PC-9 (cell line): ENCODE measurements around the gene ATAD3C. TPM values are rescaled to one million over a fixed set of nuclear protein-coding genes. Genes with fewer than 3 reads are reported as not detected.
"Not testable (repeated sequence)": the region's sequence is repeated elsewhere in the genome, so short reads cannot be mapped to it uniquely, and the experiment has no call there.

Experiments used
- BruUV-seq: library from RNA; stranded (reverse); fragments of 400-500 nt; replicated peaks from 2 replicates; lab custom pipeline; 2021; lab: Mats Ljungman, UMichigan
- CTCF ChIA-PET: fragments of 300-600 bp; sonication (Branson Sonifier 250); formaldehyde crosslinking; loops from one replicate; lab custom pipeline; 2022; ENCODE audit warnings: antibody characterized with exemption; lab: Charles Lee
- POLR2A ChIA-PET: fragments of 300-600 bp; sonication (Branson Sonifier 250); formaldehyde crosslinking; loops from one replicate; lab custom pipeline; 2022; ENCODE audit warnings: antibody characterized with exemption; ENCODE audit not compliant: unreplicated experiment; lab: Charles Lee
- DNase-seq, 2 experiments: peaks; one replicate each; pipeline versions ENCODE4 v3.0.0 to v3.0.0-alpha.2; 2015 to 2022; ENCODE audit warnings: mixed read lengths in 1 of 2
- H2AFZ ChIP-seq: fragments of 200-600 bp; sonication (generic); 2 replicates; pipeline ENCODE4 v1.8.1; 2017; ENCODE audit warnings: antibody characterized with exemption
- H3F3A ChIP-seq: fragments of 200-600 bp; sonication (generic); 2 replicates; pipeline ENCODE4 v1.8.1; 2017; ENCODE audit warnings: antibody characterized with exemption, mild to moderate bottlenecking, low read depth; ENCODE audit not compliant: insufficient read depth
- H3K27ac ChIP-seq: fragments of 200-600 bp; sonication (generic); 2 replicates; pipeline ENCODE4 v1.6.1; 2016; ENCODE audit warnings: mixed run types
- H3K27me3 ChIP-seq: fragments of 200-600 bp; sonication (generic); 2 replicates; pipeline ENCODE4 v1.6.1; 2016; ENCODE audit warnings: low read depth, mixed run types; ENCODE audit not compliant: insufficient read depth
- H3K36me3 ChIP-seq: fragments of 200-600 bp; sonication (generic); 2 replicates; pipeline ENCODE4 v1.6.1; 2016; ENCODE audit warnings: low read depth, mixed run types
- H3K4me1 ChIP-seq: fragments of 200-600 bp; sonication (generic); replicated peaks from 2 replicates; pipeline ENCODE4 v1.6.1; 2016; ENCODE audit warnings: mixed run types; ENCODE audit not compliant: insufficient read depth
- H3K4me2 ChIP-seq: fragments of 200-600 bp; sonication (generic); 2 replicates; pipeline ENCODE4 v1.6.1; 2017; ENCODE audit warnings: mixed run types
- H3K4me3 ChIP-seq: fragments of 200-600 bp; sonication (generic); 2 replicates; pipeline ENCODE4 v1.6.1; 2016; ENCODE audit warnings: mixed run types
- H3K79me2 ChIP-seq: fragments of 200-600 bp; sonication (generic); 2 replicates; pipeline ENCODE4 v1.6.1; 2017; ENCODE audit warnings: low read depth, mixed run types
- H3K9me2 ChIP-seq: fragments of 200-600 bp; sonication (generic); 2 replicates; pipeline ENCODE4 v1.8.1; 2017; ENCODE audit warnings: mild to moderate bottlenecking; ENCODE audit not compliant: insufficient read depth
- H3K9me3 ChIP-seq: fragments of 200-600 bp; sonication (generic); 2 replicates; pipeline ENCODE4 v1.8.1; 2016; ENCODE audit warnings: low read depth; ENCODE audit not compliant: insufficient read depth
- H4K20me1 ChIP-seq: fragments of 200-600 bp; sonication (generic); 2 replicates; pipeline ENCODE4 v1.8.1; 2017; ENCODE audit not compliant: insufficient read depth
- CTCF ChIP-seq: fragments of 200-600 bp; sonication (generic); conservative IDR thresholded peaks from 2 replicates; pipeline ENCODE4 v1.6.1; 2017; ENCODE audit warnings: mixed run types, antibody characterized with exemption, mild to moderate bottlenecking, moderate library complexity
- EZH2 ChIP-seq: fragments of 200-600 bp; sonication (generic); IDR thresholded peaks from 2 replicates; pipeline ENCODE4 v1.8.0; 2017; ENCODE audit warnings: antibody characterized with exemption, low read depth
- intact Hi-C: fragments of 100-400 bp; cut with micrococcal nuclease; formaldehyde crosslinking; loops from one replicate; pipeline ENCODE4 v1.10.0; 2022; ENCODE audit not compliant: unreplicated experiment
- total RNA-seq: library from RNA; stranded (reverse); gene quantifications from 2 replicates; pipeline ENCODE4 v1.2.3, GENCODE V29; 2021

ATAD3C gene
- total RNA-seq, 1 experiment from 2014 or later, result 4.0 TPM

GRCh38 chr1:1479547-1480487, 30.3 kb downstream of the ATAD3C start:
- H3K4me3 ChIP-seq, result no peak overlapping the region
- no peaks in the 10 kb centered on the region for H3K4me1 ChIP-seq
- no peak overlapping the region for H3K4me2 ChIP-seq
- H3K27ac ChIP-seq, result no peak overlapping the region
- peaks cover 20% of the 10 kb centered on the region for H3K79me2 ChIP-seq
- POLR2A ChIA-PET, result no interaction called here
- no peak for DNase-seq
- CTCF ChIA-PET, result no interaction called here
- no peaks in the 10 kb centered on the region for H3F3A ChIP-seq
- H3K27me3 ChIP-seq, result no peaks in the 10 kb centered on the region
- no TSS peak for BruUV-seq
- H3K36me3 ChIP-seq, result no peaks in the 10 kb centered on the region
- TF ChIP-seq CTCF (no peak), EZH2 (no peak)
- 0 out of 2 replicates have a peak, but pooled peaks cover 7% of the 10 kb centered on the region for H4K20me1 ChIP-seq
- intact Hi-C loops, result no loop called here
- no peaks in the 10 kb centered on the region for H3K9me2 ChIP-seq
- no peak overlapping the region for H2AFZ ChIP-seq
- no peaks in the 10 kb centered on the region for H3K9me3 ChIP-seq

- CTCF ChIA-PET, BruUV-seq, intact Hi-C loops, DNase-seq, H3K9me3 ChIP-seq, H2AFZ ChIP-seq, H4K20me1 ChIP-seq, H3F3A ChIP-seq, H3K9me2 ChIP-seq, H3K27ac ChIP-seq, H3K4me3 ChIP-seq, H3K4me2 ChIP-seq, POLR2A ChIA-PET, H3K27me3 ChIP-seq, H3K36me3 ChIP-seq, H3K4me1 ChIP-seq: not testable (repeated sequence)
- peaks cover 16% of the 10 kb centered on the region for H3K79me2 ChIP-seq
Measured at GRCh38 chr1:1480488-1480867, 31.0 kb downstream of the ATAD3C start.

GRCh38 chr1:1481811-1482210, 32.3 kb downstream of the ATAD3C start:
- DNase-seq, H4K20me1 ChIP-seq, BruUV-seq, H3K9me2 ChIP-seq, H3K9me3 ChIP-seq, H3K27ac ChIP-seq, intact Hi-C loops, H3F3A ChIP-seq, CTCF ChIA-PET, H3K4me3 ChIP-seq, H2AFZ ChIP-seq, H3K4me1 ChIP-seq, H3K4me2 ChIP-seq, H3K36me3 ChIP-seq, POLR2A ChIA-PET, H3K27me3 ChIP-seq: not testable (repeated sequence)
- peaks cover 10% of the 10 kb centered on the region for H3K79me2 ChIP-seq

GRCh38 chr1:1482856-1483255, 33.4 kb downstream of the ATAD3C start:
- ChIA-PET CTCF (no interaction called here), POLR2A (no interaction called here)
- Histone ChIP-seq H3K9me2 (no peaks in the 10 kb centered on the region), H3K4me2 (no peak overlapping the region), H3F3A (no peaks in the 10 kb centered on the region), H3K27me3 (no peaks in the 10 kb centered on the region), H3K36me3 (no peaks in the 10 kb centered on the region), H3K79me2 (peaks cover 3% of the 10 kb centered on the region; the same call in 1 of the 2 replicates), H4K20me1 (no peaks in the 10 kb centered on the region), H3K4me1 (no peaks in the 10 kb centered on the region), H3K4me3 (no peak overlapping the region), H3K27ac (no peak overlapping the region), H2AFZ (no peak overlapping the region), H3K9me3 (no peaks in the 10 kb centered on the region)
- BruUV-seq, result TSS peak; percentile 33
- DNase-seq, result no peak
- TF ChIP-seq EZH2 (no peak), CTCF (no peak)
- intact Hi-C loops, result no loop called here
